Aorta (tissue), 5 donors: ENCODE results near the gene ZNF850. TPM values are rescaled to one million over a fixed set of nuclear protein-coding genes. Genes with fewer than 3 reads are reported as not detected.

Experiments used
- ATAC-seq: fragments of 200-7000 bp; cut with Tn5 transposase; one replicate; pipeline ENCODE4 v1.9.1; 2022; ENCODE audit warnings: moderate library complexity; ENCODE audit not compliant: low FRiP score
- DNase-seq, 2 donors: peaks; one replicate each; pipeline ENCODE4 v3.0.0-alpha.2; 2020
- H3K27ac ChIP-seq, 2 donors: one replicate each; pipeline ENCODE4 v1.5.1; 2013; ENCODE audit warnings: low read length in 2 of 2, mild to moderate bottlenecking in 2 of 2, moderate library complexity in 2 of 2, control low read depth in 1 of 2, inconsistent platforms in 1 of 2, low read depth in 1 of 2
- H3K27me3 ChIP-seq, 2 donors: one replicate each; pipeline ENCODE4 v1.6.1; 2013; ENCODE audit warnings: control low read depth in 1 of 2, low read length in 1 of 2, mild to moderate bottlenecking in 1 of 2, moderate library complexity in 1 of 2; ENCODE audit not compliant: insufficient read depth in 2 of 2, control insufficient read depth in 1 of 2
- H3K36me3 ChIP-seq, 2 donors: one replicate each; pipeline ENCODE4 v1.6.1; 2013; ENCODE audit warnings: control low read depth in 1 of 2, low read length in 1 of 2, mild to moderate bottlenecking in 1 of 2; ENCODE audit not compliant: insufficient read depth in 2 of 2, control insufficient read depth in 1 of 2
- H3K4me1 ChIP-seq, 2 donors: one replicate each; pipeline ENCODE4 v1.6.1; 2013; ENCODE audit warnings: low read length in 2 of 2, control low read depth in 1 of 2, mild to moderate bottlenecking in 1 of 2, moderate library complexity in 1 of 2; ENCODE audit not compliant: insufficient read depth in 2 of 2, control insufficient read depth in 1 of 2
- H3K4me3 ChIP-seq, 2 donors: one replicate each; pipeline ENCODE4 v1.5.1; 2013; ENCODE audit warnings: low read length in 2 of 2, control low read depth in 1 of 2, mild to moderate bottlenecking in 1 of 2
- H3K9me3 ChIP-seq: one replicate; pipeline ENCODE4 v1.6.1; 2013; ENCODE audit warnings: mild to moderate bottlenecking, low read length; ENCODE audit not compliant: control insufficient read depth
- WGBS, 2 donors: extraction: QIAGEN DNeasy Blood & Tissue Kit; methylation state at CpG; one replicate each; pipeline ENCODE4 v1.1.7; 2013; 5-methylcytosine and 5-hydroxymethylcytosine counted together
- intact Hi-C, 2 donors: fragments of 100-400 bp; cut with DNase I; formaldehyde crosslinking; loops; one replicate each; pipeline versions ENCODE4 v1.14.2 to v1.15.0; 2022
- polyA plus RNA-seq, 2 donors: library from polyadenylated mRNA; stranded (reverse); fragments of 200-250 nt; gene quantifications; one replicate each; pipeline ENCODE4 v1.2.3, GENCODE V29; 2013
- total RNA-seq, 2 donors: library from RNA; stranded (reverse); fragmentation: NEBNext Ultra II Directional; extraction: Animal tissue kit (Norgen Biotek cat#: 25700); gene quantifications; one replicate each; pipeline ENCODE4 v1.2.1, GENCODE V29; 2021
- donor health status: healthy with polysubstance abuse.
- donor health status: Bipolar disorder and iron deficiency.
- donor health status: DM: no; HTN: no; CAD: no.
- donor health status: DM: no; HTN: no; CAD: no.
- donor health status: DM: yes; HTN: yes; CAD: no.

Gene ZNF850
- total and polyA plus RNA-seq, 4 donors, result 0.13 to 4.2 (median 2.1) TPM

GRCh38 chr19:36679455-36679854, 93.2 kb downstream of the ZNF850 start:
- DNase-seq, result no peak
- intact Hi-C loops, result no loop called here
- no peak overlapping the region for H3K4me3 ChIP-seq
- no peak overlapping the region for H3K27ac ChIP-seq
- peaks cover 0 to 10% of the 10 kb centered on the region in 2 donors for H3K36me3 ChIP-seq
- ATAC-seq, result no peak
- no peaks in the 10 kb centered on the region for H3K4me1 ChIP-seq
- H3K9me3 ChIP-seq, result peaks cover 3% of the 10 kb centered on the region
- no peaks in the 10 kb centered on the region for H3K27me3 ChIP-seq

GRCh38 chr19:36674201-36674600, 98.4 kb downstream of the ZNF850 start:
- Histone ChIP-seq H3K9me3 (peaks cover 10% of the 10 kb centered on the region), H3K4me1 (no peaks in the 10 kb centered on the region), H3K36me3 (peaks cover 5 to 8% of the 10 kb centered on the region in 2 donors), H3K27ac (no peak overlapping the region), H3K27me3 (no peaks in the 10 kb centered on the region), H3K4me3 (no peak overlapping the region)
- no peak for ATAC-seq
- DNase-seq, result no peak
- 93 to 98% methylated on average over 2 of the region's 2 CpGs for WGBS, 2 donors
- intact Hi-C loops, result no loop called here

GRCh38 chr19:36672368-36672767, 100.2 kb downstream of the ZNF850 start:
- Histone ChIP-seq H3K4me3 (no peak overlapping the region), H3K27me3 (no peaks in the 10 kb centered on the region), H3K27ac (no peak overlapping the region), H3K4me1 (no peaks in the 10 kb centered on the region), H3K9me3 (peaks cover 10% of the 10 kb centered on the region), H3K36me3 (peaks cover 5% of the 10 kb centered on the region in 2 donors)
- WGBS, 2 donors, result 72 to 95% methylated on average over 1 of the region's 1 CpG
- ATAC-seq, result no peak
- intact Hi-C loops, result no loop called here
- DNase-seq, result no peak

- DNase-seq, result no peak
- ATAC-seq, result no peak
- no peak overlapping the region for H3K27ac ChIP-seq
- intact Hi-C loops, result no loop called here
- H3K36me3 ChIP-seq, result peaks cover 5% of the 10 kb centered on the region in 2 donors
- 70 to 74% methylated on average over 2 of the region's 2 CpGs for WGBS, 2 donors
- H3K27me3 ChIP-seq, result no peaks in the 10 kb centered on the region
- H3K4me1 ChIP-seq, result no peaks in the 10 kb centered on the region
- H3K9me3 ChIP-seq, result peaks cover 9% of the 10 kb centered on the region
- H3K4me3 ChIP-seq, result no peak overlapping the region
These were observed 104.0 kb downstream of the ZNF850 start for GRCh38 chr19:36668646-36669045.

- 55% methylated on average over 14 of the region's 14 CpGs for WGBS, 2 donors
- intact Hi-C loops, result no loop called here
- H3K27me3 ChIP-seq, result no peaks in the 10 kb centered on the region
- H3K4me1 ChIP-seq, result no peaks in the 10 kb centered on the region
- H3K36me3 ChIP-seq, result peaks cover 2% of the 10 kb centered on the region in 2 donors
- peak overlapping the region in 1 of 2 donors; percentile 65 for H3K4me3 ChIP-seq
- no peak overlapping the region for H3K27ac ChIP-seq
- DNase-seq (no peak), ATAC-seq (no peak)
- peaks cover 1% of the 10 kb centered on the region for H3K9me3 ChIP-seq
These were observed 106.8 kb downstream of the ZNF850 start for GRCh38 chr19:36665832-36666231.

Other genes with a start within 250 kb of the ZNF850 start
- gene ZNF260, start 244.5 kb downstream of the ZNF850 start, total RNA-seq, result 1 to 10 TPM; 7.2 to 9.1 TPM
- 1 to 10 TPM; 3.5 to 4.1 TPM for gene ZNF260, start 244.5 kb downstream of the ZNF850 start, polyA plus RNA-seq
- gene ZNF529, start 199.5 kb downstream of the ZNF850 start, total RNA-seq, result 10 to 100 TPM; 11.7 to 17.5 TPM
- gene ZNF529, start 199.5 kb downstream of the ZNF850 start, polyA plus RNA-seq, result 1 to 10 TPM; 3.4 to 4.5 TPM
- 10 to 100 TPM in 1 of 2 donors, 1 to 10 TPM in 1; 5.6 to 10.3 TPM for gene ZNF382, start 167.5 kb downstream of the ZNF850 start, total RNA-seq
- gene ZNF382, start 167.5 kb downstream of the ZNF850 start, polyA plus RNA-seq, result 1 to 10 TPM in 1 of 2 donors, under 1 TPM in 1; 0.50 to 2.0 TPM
- 10 to 100 TPM in 1 of 2 donors, 1 to 10 TPM in 1; 7.8 to 11.2 TPM for gene ZNF461, start 106.0 kb downstream of the ZNF850 start, total RNA-seq
- 10 to 100 TPM in 1 of 2 donors, 1 to 10 TPM in 1; 5.6 to 11.0 TPM for gene ZNF461, start 106.0 kb downstream of the ZNF850 start, polyA plus RNA-seq
- 10 to 100 TPM in 1 of 2 donors, 1 to 10 TPM in 1; 7.9 to 11.2 TPM for gene ZNF567, start 85.2 kb downstream of the ZNF850 start, total RNA-seq
- gene ZNF567, start 85.2 kb downstream of the ZNF850 start, polyA plus RNA-seq, result 1 to 10 TPM in 1 of 2 donors, under 1 TPM in 1; 0.88 to 4.3 TPM
- gene ZNF790, start 65.6 kb upstream of the ZNF850 start, total RNA-seq, result 10 to 100 TPM in 1 of 2 donors, 1 to 10 TPM in 1; 7.6 to 11.8 TPM
- gene ZNF790, start 65.6 kb upstream of the ZNF850 start, polyA plus RNA-seq, result 1 to 10 TPM; 1.9 to 5.5 TPM
- gene ZNF345, start 78.1 kb upstream of the ZNF850 start, total RNA-seq, result 10 to 100 TPM in 1 of 2 donors, 1 to 10 TPM in 1; 6.8 to 10.7 TPM
- 1 to 10 TPM; 4.0 to 7.8 TPM for gene ZNF345, start 78.1 kb upstream of the ZNF850 start, polyA plus RNA-seq
- 1 to 10 TPM; 3.1 to 3.5 TPM for gene ZNF829, start 143.5 kb upstream of the ZNF850 start, total RNA-seq
- gene ZNF829, start 143.5 kb upstream of the ZNF850 start, polyA plus RNA-seq, result 1 to 10 TPM in 1 of 2 donors, under 1 TPM in 1; 0.75 to 2.6 TPM
- gene ZNF568, start 143.5 kb upstream of the ZNF850 start, total RNA-seq, result 10 to 100 TPM; 14.0 to 15.8 TPM
- gene ZNF568, start 143.5 kb upstream of the ZNF850 start, polyA plus RNA-seq, result 1 to 10 TPM; 6.4 to 7.8 TPM